ENCODE data around the gene KCNG2.

Gene KCNG2

DNA sequence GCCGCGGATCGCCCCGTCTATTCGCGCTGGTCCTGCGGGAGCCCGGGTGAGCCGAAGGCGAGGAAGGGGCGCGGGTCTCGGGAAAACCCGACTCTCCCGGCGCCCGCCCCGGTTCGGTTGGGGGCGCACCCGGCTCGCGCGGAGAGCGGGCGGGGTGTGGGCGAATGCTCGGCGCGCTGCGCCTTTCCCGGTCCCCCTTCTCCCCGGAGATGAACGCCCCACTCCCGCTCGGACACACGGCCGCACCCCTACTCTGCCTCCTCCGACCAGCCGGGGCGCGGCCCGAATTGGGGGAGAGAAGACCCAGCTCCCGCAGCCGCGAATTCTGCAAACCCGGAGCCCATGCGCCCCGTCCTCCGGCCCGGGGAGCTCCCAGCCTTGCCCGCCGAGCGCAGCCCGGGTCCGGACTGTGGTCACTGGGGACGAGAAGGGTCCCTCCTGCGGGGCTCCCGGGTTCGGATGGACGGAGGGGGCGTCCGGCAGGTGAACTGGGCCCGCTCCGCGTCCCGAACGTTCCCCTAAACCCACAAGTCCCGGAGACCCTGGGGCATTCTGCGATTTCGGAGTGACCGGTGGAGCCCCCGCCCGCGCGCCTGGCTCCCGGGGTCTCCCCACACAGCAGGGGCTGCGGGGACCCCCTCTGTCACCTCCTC, 734 bp downstream of the KCNG2 start:
- no peak for DNase-seq

DNA sequence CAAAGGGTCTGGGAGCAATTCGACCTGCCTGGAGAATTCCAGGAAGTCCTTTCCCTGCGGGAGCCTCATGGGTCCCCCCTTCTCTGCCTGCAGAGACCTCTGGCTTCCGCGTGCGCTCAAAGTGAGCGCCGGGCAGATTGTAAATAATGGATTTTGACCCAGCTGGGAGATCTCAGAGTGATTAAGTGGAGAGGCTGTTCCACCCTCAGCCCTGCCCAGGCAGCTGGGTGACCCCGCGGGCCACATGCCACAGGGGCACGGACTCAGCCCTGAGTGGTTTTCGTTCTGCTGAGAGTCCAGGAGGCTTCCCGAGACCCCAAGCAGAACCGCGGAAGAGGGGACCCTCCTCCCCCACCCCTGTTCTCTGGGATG, 1.2 kb downstream of the KCNG2 start:
- DNase-seq: no peak

DNA sequence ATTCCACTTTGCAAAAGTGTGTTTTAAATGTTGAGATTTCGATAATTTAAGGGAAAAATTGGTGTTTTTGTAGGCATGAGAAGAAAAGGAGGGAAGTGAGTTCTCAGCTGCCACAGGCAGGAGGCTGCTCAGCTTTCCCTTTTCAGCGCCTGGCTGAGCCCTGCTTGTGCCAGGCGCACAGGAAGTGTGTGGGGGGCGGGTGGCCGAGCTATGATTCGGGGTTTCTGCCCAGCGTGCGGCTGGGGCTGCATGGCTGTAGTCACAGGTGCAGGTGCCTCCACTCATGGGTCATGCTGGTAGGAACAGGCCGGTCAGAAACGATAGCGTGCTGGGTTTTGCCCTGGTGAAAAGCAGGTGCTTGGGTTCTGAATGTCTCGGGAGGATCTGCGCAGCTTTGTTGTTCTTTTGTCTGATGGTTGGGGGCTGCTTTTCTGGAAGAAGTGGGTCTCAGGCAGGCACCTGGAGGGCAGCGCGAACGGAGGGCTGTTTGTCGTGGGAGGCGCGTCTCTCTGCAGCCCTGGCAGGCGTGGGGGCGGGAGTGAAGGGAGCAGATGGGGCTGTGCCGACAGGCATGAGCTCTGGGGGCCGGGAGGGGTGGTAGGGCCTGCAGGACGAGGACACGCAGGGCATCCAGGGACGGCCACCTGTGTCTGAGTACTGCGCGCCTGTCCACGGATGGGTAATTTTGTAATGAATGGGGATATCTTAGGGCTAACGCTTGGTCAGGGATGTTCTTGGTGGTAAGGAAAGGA, 2.1 kb downstream of the KCNG2 start:
- DNase-seq: no peak

DNA sequence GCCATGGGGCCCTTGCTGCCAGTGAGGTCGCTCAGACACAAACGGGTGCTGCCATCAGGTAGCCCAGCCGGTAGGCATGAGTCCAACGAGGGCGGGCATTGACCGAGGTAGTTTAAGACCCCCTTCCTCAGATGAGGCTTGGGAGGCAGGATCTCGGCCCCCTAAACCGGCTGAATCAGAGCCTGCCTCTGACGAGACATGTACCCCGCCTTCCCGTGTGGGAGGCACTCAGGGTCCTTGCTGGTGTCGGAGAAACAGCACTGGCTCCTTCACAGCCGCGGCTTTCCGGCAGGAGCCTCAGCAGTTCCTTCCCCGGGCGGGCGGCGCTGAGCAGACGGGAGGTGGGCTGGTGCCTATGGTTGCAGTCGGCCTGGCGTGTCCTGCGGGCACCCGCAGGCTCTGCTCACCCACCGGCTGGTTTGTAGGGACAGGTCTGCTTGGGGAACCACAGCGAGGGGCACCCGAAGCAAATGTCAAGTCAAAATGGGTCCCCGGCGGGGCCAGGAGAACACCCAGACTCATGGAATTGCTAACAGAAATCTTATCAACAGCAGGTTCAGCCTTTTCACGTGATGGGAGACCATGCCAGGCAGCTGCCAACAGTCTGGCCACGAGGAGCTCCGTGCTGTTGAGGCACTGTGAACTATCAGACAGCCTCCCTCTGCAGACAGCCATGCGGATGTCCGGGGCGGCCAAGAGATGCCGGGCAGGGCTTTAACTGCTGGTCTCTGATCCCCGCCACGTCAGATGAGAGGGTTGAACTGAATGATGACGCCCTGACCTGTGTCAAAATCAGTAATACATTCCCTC, 2.8 kb downstream of the KCNG2 start:
- DNase-seq: no peak

- no peak for DNase-seq
These were observed 3.5 kb downstream of the KCNG2 start for GRCh38 chr18:79801217-79801616.

- no peak for DNase-seq
These were observed 3.9 kb downstream of the KCNG2 start for GRCh38 chr18:79801641-79802040.

- no peak for DNase-seq
These were observed 4.6 kb downstream of the KCNG2 start for GRCh38 chr18:79802298-79802697.

DNA sequence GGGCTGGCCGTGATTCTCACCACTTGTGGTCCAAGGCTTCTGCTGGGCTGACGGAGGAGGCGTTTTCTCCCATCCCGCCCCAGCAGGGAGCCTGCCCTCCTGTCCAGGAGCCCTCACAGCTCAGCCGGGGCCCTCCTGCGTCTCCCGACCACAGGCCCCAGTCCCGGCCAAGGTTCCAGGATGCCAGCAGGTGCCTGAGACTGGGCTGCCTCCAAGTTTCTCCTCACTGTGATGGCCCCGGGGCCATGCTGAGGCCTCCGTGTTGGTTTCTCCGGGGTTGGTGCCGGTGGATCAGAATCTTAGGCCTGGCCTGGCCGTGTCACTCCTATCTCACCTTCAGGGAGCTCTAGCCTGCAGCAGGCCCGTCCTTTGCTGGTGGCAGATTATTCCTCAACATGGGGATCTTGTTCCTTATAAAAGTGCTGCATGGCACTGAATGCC, 5.9 kb downstream of the KCNG2 start:
- DNase-seq: no peak

- DNase-seq: no peak
These were observed 6.5 kb downstream of the KCNG2 start for GRCh38 chr18:79804130-79804787.

DNA sequence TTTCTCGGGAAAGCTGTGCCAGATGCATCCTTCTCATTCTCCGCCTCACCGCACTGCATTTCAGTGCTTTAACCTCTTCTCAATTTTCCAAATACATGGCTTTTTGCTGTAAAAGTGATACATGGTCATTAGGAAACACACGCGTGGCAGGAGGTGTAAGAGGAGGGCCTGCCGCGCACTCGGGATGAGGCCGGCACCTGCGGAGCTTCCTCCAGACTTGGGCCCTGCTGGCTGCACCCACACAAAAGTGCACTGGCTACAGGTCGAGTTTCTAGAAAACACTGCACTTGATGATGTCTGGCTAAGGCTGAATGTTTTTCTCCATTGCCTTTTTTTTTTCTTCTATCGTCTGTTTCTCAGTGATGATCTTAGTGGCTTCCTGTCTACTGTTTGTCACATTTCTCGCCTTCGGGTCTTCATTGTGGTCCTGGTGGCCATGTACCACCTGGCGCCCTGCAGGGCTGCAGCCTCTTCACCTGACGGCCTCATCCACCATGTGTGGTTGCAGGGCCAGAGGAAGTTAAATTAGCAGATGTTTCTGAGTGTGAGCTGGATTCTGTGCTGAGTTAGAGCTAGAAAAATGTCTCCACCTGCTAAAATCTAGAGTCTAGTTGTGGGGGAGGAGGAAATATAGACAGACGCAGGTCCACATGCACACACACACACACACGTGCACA, 7.6 kb downstream of the KCNG2 start:
- no peak for DNase-seq

- no peak for DNase-seq
These were observed 8.3 kb downstream of the KCNG2 start for GRCh38 chr18:79805926-79806487.

GRCh38 chr18:79806976-79807841, 9.5 kb downstream of the KCNG2 start:
- DNase-seq: no peak

- DNase-seq: no peak
These were observed 11.9 kb downstream of the KCNG2 start for GRCh38 chr18:79809482-79810192.

- no peak for DNase-seq
These were observed 14.3 kb downstream of the KCNG2 start for GRCh38 chr18:79812052-79812451.

DNA sequence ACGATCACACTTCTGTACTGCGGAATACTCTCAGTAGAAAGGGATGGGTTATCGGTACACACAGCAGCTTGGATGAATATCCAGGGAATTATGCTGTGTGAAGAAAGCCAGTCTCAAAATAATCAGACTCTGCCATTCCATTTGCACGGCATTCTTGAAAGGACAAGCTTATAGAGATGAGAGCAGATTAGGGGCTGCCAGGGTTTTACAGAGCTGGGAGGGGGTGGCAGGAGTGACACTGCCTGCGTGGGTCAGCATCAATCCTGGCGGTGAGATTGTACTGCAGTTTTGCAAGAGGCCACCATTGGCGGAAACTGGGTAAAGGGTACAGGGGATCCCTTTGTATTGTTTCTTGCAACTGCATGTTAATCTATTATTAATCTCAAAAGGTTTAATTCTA, 16.6 kb downstream of the KCNG2 start:
- no peak for DNase-seq

DNA sequence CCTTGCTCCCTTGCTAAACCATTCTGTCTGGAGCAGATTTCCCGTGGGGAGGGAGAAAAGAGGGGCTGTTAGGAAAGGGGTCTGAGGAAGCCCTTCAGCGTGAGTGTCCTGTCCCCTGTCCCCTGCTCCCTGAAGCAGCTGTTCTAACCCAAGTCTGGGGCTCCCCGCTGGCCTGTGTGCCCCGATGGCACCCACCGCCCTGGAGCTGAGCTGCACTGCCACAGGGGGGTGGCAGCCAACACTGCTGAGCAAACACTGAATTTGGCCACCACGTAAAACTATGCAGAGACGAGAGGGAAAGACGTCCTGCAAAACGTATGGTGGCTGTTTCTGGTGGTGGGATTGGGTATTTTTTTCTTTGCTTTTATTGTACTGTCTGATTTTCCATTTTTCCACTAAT, 17.9 kb downstream of the KCNG2 start:
- DNase-seq: no peak

DNA sequence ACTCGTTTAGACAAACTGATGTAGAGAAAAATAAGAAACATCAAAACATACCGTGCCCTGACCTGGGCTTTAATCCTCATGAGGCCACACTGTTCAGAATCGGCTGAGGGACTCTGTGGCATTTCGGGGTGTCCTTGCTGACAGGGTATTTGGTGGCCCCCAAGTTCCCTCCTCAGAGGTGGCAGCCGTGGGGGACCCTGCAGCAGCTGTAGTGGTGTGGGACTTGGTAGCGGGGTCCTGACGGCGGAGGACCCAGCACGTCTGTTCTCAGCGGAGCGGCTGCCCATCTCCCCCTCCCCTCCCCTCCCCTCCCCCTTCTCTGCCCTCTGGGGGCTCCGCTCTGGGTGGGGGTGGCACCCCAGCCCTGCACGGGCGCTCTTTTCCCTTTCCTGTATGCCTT, 18.4 kb downstream of the KCNG2 start:
- DNase-seq: no peak

GRCh38 chr18:79816981-79817606, 19.4 kb downstream of the KCNG2 start:
- no peak for DNase-seq

DNA sequence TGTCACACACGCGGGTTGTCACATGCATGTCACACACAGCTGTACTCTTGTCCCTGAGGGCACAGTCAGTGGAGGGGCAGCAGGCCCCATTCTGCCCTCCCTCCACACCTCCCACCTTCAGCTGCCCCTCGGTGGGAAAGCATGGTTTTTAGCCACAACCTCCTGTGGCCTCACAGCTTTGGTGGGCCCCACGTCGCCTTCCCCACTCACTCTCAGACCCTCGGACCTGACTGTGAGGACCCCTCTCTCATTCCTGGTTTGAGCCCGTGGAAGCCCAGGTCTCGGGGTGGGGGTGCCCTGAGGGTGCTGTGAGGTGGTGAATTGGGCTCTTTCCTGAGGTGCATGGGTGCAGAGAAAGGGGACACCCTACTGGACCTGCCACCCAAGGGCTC, 19.9 kb downstream of the KCNG2 start:
- no peak for DNase-seq

All from hypothalamus (tissue), 51 donors.